Body of pancreas (tissue), 4 donors: ENCODE data around the gene C12orf57.
"Not testable (repeated sequence)": the region's sequence is repeated elsewhere in the genome, so short reads cannot be mapped to it uniquely, and the experiment has no call there.

ENCODE experiments used
- POLR2A ChIP-seq, 3 donors: fragments of 450-650 bp; IDR thresholded peaks; one replicate each; pipeline ENCODE4 v1.6.1; 2016; ENCODE audit warnings: antibody characterized with exemption in 3 of 3, mild to moderate bottlenecking in 2 of 3
- TF ChIP-seq, protein P1 (sequence below), 7 experiments: fragments of 450-650 bp in 4 of 7; fragments of 200-600 bp in 3 of 7; sonication (generic) in 3 of 7; IDR thresholded peaks; one replicate each; pipeline ENCODE4 v1.5.1; 2016 to 2019; ENCODE audit warnings: antibody characterized with exemption in 7 of 7

DNA sequence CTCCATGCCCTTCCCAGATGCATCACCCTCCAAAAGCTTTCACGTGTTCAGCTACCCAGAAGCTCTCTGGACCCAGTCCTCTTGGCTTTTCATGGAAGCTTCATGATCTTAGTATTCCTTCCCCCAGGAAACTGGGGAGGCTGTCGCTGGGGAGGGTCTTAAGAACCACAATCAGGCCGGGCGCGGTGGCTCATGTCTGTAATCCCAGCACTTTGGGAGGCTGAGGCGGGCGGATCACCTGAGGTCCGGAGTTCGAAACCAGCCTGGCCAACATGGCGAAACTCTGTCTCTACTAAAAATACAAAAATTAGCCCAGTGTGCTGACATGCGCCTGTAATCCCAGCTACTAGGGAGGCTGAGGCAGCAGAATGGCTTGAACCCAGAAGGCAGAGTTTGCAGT lies 35.7 kb upstream of the C12orf57 start:
- not testable (repeated sequence) for TF ChIP-seq POLR2A (IDR thresholded peaks at IDR 0.05)
- TF ChIP-seq, protein P1, sequence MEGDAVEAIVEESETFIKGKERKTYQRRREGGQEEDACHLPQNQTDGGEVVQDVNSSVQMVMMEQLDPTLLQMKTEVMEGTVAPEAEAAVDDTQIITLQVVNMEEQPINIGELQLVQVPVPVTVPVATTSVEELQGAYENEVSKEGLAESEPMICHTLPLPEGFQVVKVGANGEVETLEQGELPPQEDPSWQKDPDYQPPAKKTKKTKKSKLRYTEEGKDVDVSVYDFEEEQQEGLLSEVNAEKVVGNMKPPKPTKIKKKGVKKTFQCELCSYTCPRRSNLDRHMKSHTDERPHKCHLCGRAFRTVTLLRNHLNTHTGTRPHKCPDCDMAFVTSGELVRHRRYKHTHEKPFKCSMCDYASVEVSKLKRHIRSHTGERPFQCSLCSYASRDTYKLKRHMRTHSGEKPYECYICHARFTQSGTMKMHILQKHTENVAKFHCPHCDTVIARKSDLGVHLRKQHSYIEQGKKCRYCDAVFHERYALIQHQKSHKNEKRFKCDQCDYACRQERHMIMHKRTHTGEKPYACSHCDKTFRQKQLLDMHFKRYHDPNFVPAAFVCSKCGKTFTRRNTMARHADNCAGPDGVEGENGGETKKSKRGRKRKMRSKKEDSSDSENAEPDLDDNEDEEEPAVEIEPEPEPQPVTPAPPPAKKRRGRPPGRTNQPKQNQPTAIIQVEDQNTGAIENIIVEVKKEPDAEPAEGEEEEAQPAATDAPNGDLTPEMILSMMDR (IDR thresholded peaks at IDR 0.05): not testable (repeated sequence)
